A673 (cell line): ENCODE measurements around the gene DHDH. TPM values are rescaled to one million over a fixed set of nuclear protein-coding genes. Genes with fewer than 3 reads are reported as not detected.
"Not testable (repeated sequence)": the region's sequence is repeated elsewhere in the genome, so short reads cannot be mapped to it uniquely, and the experiment has no call there.

Source experiments
- BruUV-seq: library from RNA; stranded (reverse); fragments of 400-500 nt; replicated peaks from 2 replicates; lab custom pipeline; 2021; lab: Mats Ljungman, UMichigan
- CTCF ChIA-PET: fragments of 300-600 bp; sonication (Branson Sonifier 250); formaldehyde crosslinking; loops from one replicate; lab custom pipeline; 2022; ENCODE audit warnings: antibody characterized with exemption; lab: Charles Lee
- POLR2A ChIA-PET: fragments of 300-600 bp; sonication (Branson Sonifier 250); formaldehyde crosslinking; loops from one replicate; lab custom pipeline; 2022; ENCODE audit warnings: antibody characterized with exemption; ENCODE audit not compliant: low non-redundant PET; lab: Charles Lee
- DNase-seq: peaks from one replicate; pipeline ENCODE4 v3.0.0-alpha.2; 2015; ENCODE audit warnings: low spot score
- H3K27ac ChIP-seq: fragments of 200-600 bp; sonication (generic); 2 replicates; pipeline ENCODE4 v1.5.1; 2016; ENCODE audit warnings: mixed run types, low read depth, mild to moderate bottlenecking, mixed read lengths, antibody characterized with exemption, low read length; ENCODE audit not compliant: poor library complexity, severe bottlenecking
- H3K27me3 ChIP-seq: fragments of 200-600 bp; sonication (generic); replicated peaks from 2 replicates; pipeline ENCODE4 v1.6.1; 2017; ENCODE audit warnings: mixed run types, low read depth, mild to moderate bottlenecking, mixed read lengths, antibody characterized with exemption, low read length; ENCODE audit not compliant: insufficient read depth, poor library complexity
- H3K36me3 ChIP-seq: fragments of 200-600 bp; sonication (generic); 2 replicates; pipeline ENCODE4 v1.6.1; 2016; ENCODE audit warnings: mixed run types, mild to moderate bottlenecking, mixed read lengths, antibody characterized with exemption, low read length; ENCODE audit not compliant: insufficient read depth, poor library complexity, severe bottlenecking
- H3K4me1 ChIP-seq: fragments of 200-600 bp; sonication (generic); 2 replicates; pipeline ENCODE4 v1.6.1; 2017; ENCODE audit warnings: mixed run types, mild to moderate bottlenecking, mixed read lengths, antibody characterized with exemption, low read length; ENCODE audit not compliant: insufficient read depth, poor library complexity, severe bottlenecking
- H3K4me3 ChIP-seq: fragments of 200-600 bp; sonication (generic); 2 replicates; pipeline ENCODE4 v1.5.1; 2016; ENCODE audit warnings: low read depth, mixed run types, mild to moderate bottlenecking, mixed read lengths, low read length; ENCODE audit not compliant: poor library complexity, severe bottlenecking
- H3K9me3 ChIP-seq: fragments of 200-600 bp; sonication (generic); 2 replicates; pipeline ENCODE4 v1.6.1; 2016; ENCODE audit warnings: mixed run types, low read depth, mild to moderate bottlenecking, mixed read lengths, antibody characterized with exemption, low read length; ENCODE audit not compliant: poor library complexity, severe bottlenecking
- EZH2 ChIP-seq: fragments of 200-600 bp; sonication (generic); IDR thresholded peaks from 2 replicates; pipeline ENCODE4 v1.6.1; 2017; ENCODE audit warnings: borderline replicate concordance, low read depth, mild to moderate bottlenecking, mixed read lengths, antibody characterized with exemption, low read length; ENCODE audit not compliant: poor library complexity, severe bottlenecking
- intact Hi-C: fragments of 100-400 bp; cut with micrococcal nuclease; formaldehyde crosslinking; loops from one replicate; pipeline ENCODE4 v1.10.0; 2022; ENCODE audit not compliant: unreplicated experiment
- total RNA-seq: library from RNA; stranded (reverse); gene quantifications from 2 replicates; pipeline ENCODE4 v1.2.3, GENCODE V29; 2021
- TF ChIP-seq, protein P1 (sequence below): fragments of 300-800, 200-600 bp; sonication (generic); conservative IDR thresholded peaks from 2 replicates; pipeline ENCODE4 v1.5.1; 2017; ENCODE audit warnings: low read depth, mild to moderate bottlenecking, antibody characterized with exemption, low read length, moderate library complexity, mixed read lengths

The DHDH gene
- total RNA-seq, 1 experiment from 2014 or later = not detected

DNA sequence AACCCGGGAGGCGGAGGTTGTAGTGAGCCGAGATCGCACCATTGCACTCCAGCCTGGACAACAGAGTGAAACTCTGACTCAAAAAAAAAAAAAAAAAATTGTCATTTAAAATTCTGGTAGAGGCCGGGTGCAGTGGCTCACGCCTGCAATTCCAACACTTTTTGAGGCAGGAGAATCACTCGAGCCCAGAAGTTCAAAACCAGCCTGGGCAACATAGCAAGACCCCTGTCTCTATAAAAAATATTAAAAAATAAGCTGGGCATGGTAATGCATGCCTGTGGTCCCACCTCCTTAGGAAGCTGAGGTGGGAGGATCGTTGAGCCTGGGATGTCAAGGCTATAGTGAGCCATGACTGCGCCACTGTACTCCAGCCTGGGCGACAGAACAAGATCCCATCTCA lies 27.2 kb upstream of the DHDH start:
- Histone ChIP-seq H3K4me1 (peaks cover 2% of the 10 kb centered on the region), H3K9me3 (no peaks in the 10 kb centered on the region), H3K4me3 (no peak overlapping the region), H3K27ac (no peak overlapping the region), H3K36me3 (peaks cover 5% of the 10 kb centered on the region), H3K27me3 (no peaks in the 10 kb centered on the region)
- BruUV-seq = no TSS peak
- DNase-seq = no peak
- ChIA-PET POLR2A (no interaction called here), CTCF (no interaction called here)
- TF ChIP-seq EZH2 = no peak
- TF ChIP-seq, protein P1, sequence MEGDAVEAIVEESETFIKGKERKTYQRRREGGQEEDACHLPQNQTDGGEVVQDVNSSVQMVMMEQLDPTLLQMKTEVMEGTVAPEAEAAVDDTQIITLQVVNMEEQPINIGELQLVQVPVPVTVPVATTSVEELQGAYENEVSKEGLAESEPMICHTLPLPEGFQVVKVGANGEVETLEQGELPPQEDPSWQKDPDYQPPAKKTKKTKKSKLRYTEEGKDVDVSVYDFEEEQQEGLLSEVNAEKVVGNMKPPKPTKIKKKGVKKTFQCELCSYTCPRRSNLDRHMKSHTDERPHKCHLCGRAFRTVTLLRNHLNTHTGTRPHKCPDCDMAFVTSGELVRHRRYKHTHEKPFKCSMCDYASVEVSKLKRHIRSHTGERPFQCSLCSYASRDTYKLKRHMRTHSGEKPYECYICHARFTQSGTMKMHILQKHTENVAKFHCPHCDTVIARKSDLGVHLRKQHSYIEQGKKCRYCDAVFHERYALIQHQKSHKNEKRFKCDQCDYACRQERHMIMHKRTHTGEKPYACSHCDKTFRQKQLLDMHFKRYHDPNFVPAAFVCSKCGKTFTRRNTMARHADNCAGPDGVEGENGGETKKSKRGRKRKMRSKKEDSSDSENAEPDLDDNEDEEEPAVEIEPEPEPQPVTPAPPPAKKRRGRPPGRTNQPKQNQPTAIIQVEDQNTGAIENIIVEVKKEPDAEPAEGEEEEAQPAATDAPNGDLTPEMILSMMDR = no peak
- intact Hi-C loops = no loop called here

DNA sequence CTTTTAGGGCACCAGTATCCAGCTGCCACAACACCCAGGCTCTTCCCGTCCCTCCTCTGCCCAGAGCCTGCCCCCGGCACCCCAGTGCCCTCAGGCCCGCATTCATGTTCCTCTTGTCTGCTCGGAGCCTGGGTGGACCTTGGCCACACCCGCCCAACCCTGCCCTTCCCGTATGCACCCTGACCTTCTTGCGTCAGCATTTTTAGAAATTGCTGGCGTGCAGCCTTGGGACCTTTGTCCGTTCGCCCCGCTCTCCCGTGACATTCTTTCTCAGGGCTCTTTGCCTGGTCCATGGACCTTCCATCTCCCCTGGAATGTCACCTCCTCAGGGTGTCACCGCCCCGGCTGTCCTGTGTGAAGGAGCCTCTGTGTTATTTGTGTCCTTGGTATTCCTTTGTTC lies 25.8 kb upstream of the DHDH start:
- DNase-seq = no peak
- Histone ChIP-seq H3K9me3 (no peaks in the 10 kb centered on the region), H3K27me3 (no peaks in the 10 kb centered on the region), H3K36me3 (peaks cover 10% of the 10 kb centered on the region), H3K4me3 (no peak overlapping the region), H3K27ac (no peak overlapping the region), H3K4me1 (no peaks in the 10 kb centered on the region)
- POLR2A ChIA-PET = no interaction called here
- intact Hi-C loops = no loop called here
- CTCF ChIA-PET = no interaction called here
- no TSS peak for BruUV-seq
- TF ChIP-seq, protein P1 = no peak
- TF ChIP-seq EZH2 = no peak

GRCh38 chr19:48909424-48910077 lies 23.9 kb upstream of the DHDH start:
- DNase-seq, H3K4me1 ChIP-seq, intact Hi-C loops, H3K27me3 ChIP-seq, POLR2A ChIA-PET, H3K27ac ChIP-seq, BruUV-seq, H3K9me3 ChIP-seq, H3K4me3 ChIP-seq, CTCF ChIA-PET: not testable (repeated sequence)
- peaks cover 19% of the 10 kb centered on the region for H3K36me3 ChIP-seq

- H3K9me3 ChIP-seq = no peaks in the 10 kb centered on the region
- H3K36me3 ChIP-seq = peaks cover 19% of the 10 kb centered on the region
- H3K4me3 ChIP-seq = no peak overlapping the region
- no peak for DNase-seq
- intact Hi-C loops = no loop called here
- no peaks in the 10 kb centered on the region for H3K4me1 ChIP-seq
- POLR2A ChIA-PET = no interaction called here
- no peaks in the 10 kb centered on the region for H3K27me3 ChIP-seq
- CTCF ChIA-PET = no interaction called here
- no peak overlapping the region for H3K27ac ChIP-seq
- TF ChIP-seq, protein P1 = no peak
- no peak for TF ChIP-seq EZH2
- BruUV-seq = no TSS peak
Observed at GRCh38 chr19:48910803-48911202, 22.7 kb upstream of the DHDH start.
